Stomach (tissue), 9 donors: ENCODE measurements around the gene DCLK1. TPM values are rescaled to one million over a fixed set of nuclear protein-coding genes. Genes with fewer than 3 reads are reported as not detected.

Experiments used
- DNase-seq, 2 donors: peaks; one replicate each; pipeline versions ENCODE4 v3.0.0 to v3.0.0-alpha.2; 2013 to 2019
- H3K27ac ChIP-seq, 5 donors: fragments of 200-600 bp in 4 of 5; sonication (generic) in 4 of 5; one replicate each; pipeline ENCODE4 v1.5.1; 2013 to 2019; ENCODE audit warnings: mild to moderate bottlenecking in 1 of 5, moderate library complexity in 1 of 5
- H3K27me3 ChIP-seq, 3 donors: fragments of 200-600 bp; sonication (generic); one replicate each; pipeline ENCODE4 v1.5.1; 2017 to 2019; ENCODE audit warnings: mixed run types in 1 of 3
- H3K36me3 ChIP-seq, 4 donors: fragments of 200-600 bp; sonication (generic); 1 replicate in 3 of 4; 2 replicates in 1 of 4; pipeline ENCODE4 v1.5.1; 2016 to 2019
- H3K4me1 ChIP-seq, 4 donors: fragments of 200-600 bp; sonication (generic); one replicate each; pipeline ENCODE4 v1.5.1; 2016 to 2019
- H3K4me3 ChIP-seq, 4 donors: fragments of 200-600 bp; sonication (generic) in 3 of 4; one replicate each; pipeline ENCODE4 v1.5.1; 2016 to 2019; ENCODE audit warnings: mild to moderate bottlenecking in 1 of 4
- H3K9me3 ChIP-seq, 4 donors: fragments of 200-600 bp; sonication (generic); one replicate each; pipeline ENCODE4 v1.5.1; 2016 to 2019
- EP300 ChIP-seq: sonication (generic); formaldehyde crosslinking; IDR thresholded peaks from one replicate; pipeline ENCODE4 v1.6.1; 2017; ENCODE audit warnings: antibody characterized with exemption
- POLR2A ChIP-seq, 4 donors: fragments of 450-650 bp; IDR thresholded peaks; one replicate each; pipeline ENCODE4 v1.6.1; 2016; ENCODE audit warnings: antibody characterized with exemption in 4 of 4, control low read depth in 2 of 4, mild to moderate bottlenecking in 1 of 4, moderate library complexity in 1 of 4
- POLR2AphosphoS5 ChIP-seq, 3 donors: sonication (generic); formaldehyde crosslinking; IDR thresholded peaks; one replicate each; pipeline ENCODE4 v1.6.1; 2016; ENCODE audit warnings: antibody characterized with exemption in 3 of 3
- WGBS, 5 donors: extraction: QIAGEN DNeasy Blood & Tissue Kit in 3 of 5; methylation state at CpG; one replicate each; pipeline versions ENCODE4 v1.1.5 to v1.1.7; 2013 to 2018; 5-methylcytosine and 5-hydroxymethylcytosine counted together
- intact Hi-C: fragments of 100-400 bp; cut with DNase I; formaldehyde crosslinking; loops from one replicate; pipeline ENCODE4 v1.15.1; 2023; ENCODE audit warnings: low total_unique reads
- polyA plus RNA-seq, 3 donors: library from polyadenylated mRNA; stranded (reverse); fragments of 200-250 nt; gene quantifications; one replicate each; pipeline ENCODE4 v1.2.3, GENCODE V29; 2013
- total RNA-seq, 5 donors: library from RNA; depleted of rRNA; stranded (reverse); fragments of >200 nt; gene quantifications; one replicate each; pipeline versions ENCODE4 v1.1.0 to v1.2.3, GENCODE V29; 2014 to 2016
- TF ChIP-seq, protein P1 (sequence below), 7 experiments: fragments of 450-650 bp in 4 of 7; fragments of 200-600 bp in 3 of 7; sonication (generic) in 3 of 7; IDR thresholded peaks; one replicate each; pipeline ENCODE4 v1.5.1; 2016 to 2019; ENCODE audit warnings: antibody characterized with exemption in 7 of 7, control low read depth in 2 of 7, mild to moderate bottlenecking in 1 of 7
- donor health status: healthy with polysubstance abuse.
- donor health status: Bipolar disorder and iron deficiency.
- donor health status: healthy.

The DCLK1 gene
- total and polyA plus RNA-seq, 8 donors: 0.68 to 36.7 (median 4.1) TPM

DNA sequence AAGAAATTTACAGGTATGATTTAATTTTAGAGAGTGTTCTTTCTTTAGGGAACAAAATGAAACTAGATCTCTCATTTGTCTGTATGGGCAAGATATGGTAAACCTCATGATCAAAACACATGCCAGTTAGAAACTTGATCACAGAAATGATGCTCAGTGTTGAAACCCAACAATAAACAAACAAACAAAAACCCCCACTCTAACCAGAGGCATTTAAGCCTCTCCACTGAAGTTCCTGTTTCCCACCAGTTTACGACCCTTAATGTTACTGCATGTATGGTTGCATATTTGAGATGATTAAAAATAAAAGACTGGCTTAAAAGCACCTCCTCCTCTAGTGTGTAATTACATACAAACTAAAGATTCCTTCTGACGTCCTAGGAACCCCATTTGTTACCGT lies 361.4 kb downstream of the DCLK1 start:
- no peak overlapping the region for H3K27ac ChIP-seq
- WGBS, 5 donors: 38 to 65% (median 48%) methylated on average over 3 of the region's 3 CpGs
- TF ChIP-seq POLR2AphosphoS5 (IDR thresholded peaks at IDR 0.05) (no peak), POLR2A (IDR thresholded peaks at IDR 0.05) (no peak), EP300 (no peak)
- TF ChIP-seq, protein P1, sequence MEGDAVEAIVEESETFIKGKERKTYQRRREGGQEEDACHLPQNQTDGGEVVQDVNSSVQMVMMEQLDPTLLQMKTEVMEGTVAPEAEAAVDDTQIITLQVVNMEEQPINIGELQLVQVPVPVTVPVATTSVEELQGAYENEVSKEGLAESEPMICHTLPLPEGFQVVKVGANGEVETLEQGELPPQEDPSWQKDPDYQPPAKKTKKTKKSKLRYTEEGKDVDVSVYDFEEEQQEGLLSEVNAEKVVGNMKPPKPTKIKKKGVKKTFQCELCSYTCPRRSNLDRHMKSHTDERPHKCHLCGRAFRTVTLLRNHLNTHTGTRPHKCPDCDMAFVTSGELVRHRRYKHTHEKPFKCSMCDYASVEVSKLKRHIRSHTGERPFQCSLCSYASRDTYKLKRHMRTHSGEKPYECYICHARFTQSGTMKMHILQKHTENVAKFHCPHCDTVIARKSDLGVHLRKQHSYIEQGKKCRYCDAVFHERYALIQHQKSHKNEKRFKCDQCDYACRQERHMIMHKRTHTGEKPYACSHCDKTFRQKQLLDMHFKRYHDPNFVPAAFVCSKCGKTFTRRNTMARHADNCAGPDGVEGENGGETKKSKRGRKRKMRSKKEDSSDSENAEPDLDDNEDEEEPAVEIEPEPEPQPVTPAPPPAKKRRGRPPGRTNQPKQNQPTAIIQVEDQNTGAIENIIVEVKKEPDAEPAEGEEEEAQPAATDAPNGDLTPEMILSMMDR (IDR thresholded peaks at IDR 0.05): no peak
- no peaks in the 10 kb centered on the region for H3K4me1 ChIP-seq
- no peaks in the 10 kb centered on the region for H3K27me3 ChIP-seq
- H3K36me3 ChIP-seq: no peaks in the 10 kb centered on the region
- no peak for DNase-seq
- no peaks in the 10 kb centered on the region for H3K9me3 ChIP-seq
- intact Hi-C loops: no loop called here
- H3K4me3 ChIP-seq: no peak overlapping the region

DNA sequence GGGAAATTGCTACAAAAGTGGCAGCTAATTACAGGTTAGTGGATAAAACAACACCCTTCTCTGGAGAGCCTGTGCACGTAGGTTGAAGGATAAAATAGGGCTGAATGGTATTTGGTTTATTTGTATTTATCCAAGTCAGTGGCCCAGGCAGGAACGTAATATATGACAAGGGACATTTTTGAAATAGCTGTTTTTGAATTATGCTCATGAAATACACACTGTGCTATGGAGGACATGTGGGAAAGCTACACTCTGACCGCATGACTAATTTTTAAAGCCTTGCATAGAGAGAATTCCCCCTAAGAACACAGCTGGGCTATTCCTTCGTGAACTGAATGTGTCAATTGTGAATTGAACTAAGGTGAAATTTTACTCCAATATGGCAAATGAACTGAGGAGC lies 362.6 kb downstream of the DCLK1 start:
- TF ChIP-seq POLR2A (IDR thresholded peaks at IDR 0.05): no peak
- TF ChIP-seq POLR2AphosphoS5 (IDR thresholded peaks at IDR 0.05): no peak
- no peak for TF ChIP-seq EP300
- TF ChIP-seq, protein P1 (IDR thresholded peaks at IDR 0.05): no peak
- Histone ChIP-seq H3K4me1 (no peaks in the 10 kb centered on the region), H3K9me3 (no peaks in the 10 kb centered on the region), H3K4me3 (no peak overlapping the region), H3K27me3 (no peaks in the 10 kb centered on the region), H3K36me3 (no peaks in the 10 kb centered on the region), H3K27ac (no peak overlapping the region)
- intact Hi-C loops: no loop called here
- no peak for DNase-seq
- WGBS, 5 donors: 77 to 85% (median 82%) methylated on average over 4 of the region's 4 CpGs

DNA sequence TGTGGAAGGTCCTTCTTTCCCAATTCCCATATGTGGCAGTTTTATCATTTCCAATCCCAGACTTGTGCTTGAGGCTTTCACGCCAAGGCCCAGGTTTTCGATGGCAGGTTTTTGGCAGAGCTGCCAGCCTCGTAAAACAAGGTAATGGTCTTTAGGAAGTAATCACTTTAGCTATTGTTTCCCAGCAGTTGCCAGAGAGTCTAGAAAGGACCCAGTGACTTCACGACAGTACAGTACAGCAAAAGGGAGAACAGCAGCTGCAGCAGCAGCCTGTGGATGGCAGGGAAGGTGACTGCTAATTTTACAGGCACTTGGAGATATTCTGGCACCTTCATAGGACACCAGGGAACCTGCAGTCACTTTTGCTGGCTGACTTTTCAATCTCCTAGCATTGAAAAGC lies 363.1 kb downstream of the DCLK1 start:
- no peaks in the 10 kb centered on the region for H3K27me3 ChIP-seq
- DNase-seq: no peak
- H3K27ac ChIP-seq: no peak overlapping the region
- WGBS, 5 donors: 73 to 78% (median 75%) methylated on average over 4 of the region's 4 CpGs
- no peaks in the 10 kb centered on the region for H3K9me3 ChIP-seq
- no peak for TF ChIP-seq EP300
- TF ChIP-seq, protein P1 (IDR thresholded peaks at IDR 0.05): no peak
- no peak for TF ChIP-seq POLR2AphosphoS5 (IDR thresholded peaks at IDR 0.05)
- no peak for TF ChIP-seq POLR2A (IDR thresholded peaks at IDR 0.05)
- no peaks in the 10 kb centered on the region for H3K36me3 ChIP-seq
- no peaks in the 10 kb centered on the region for H3K4me1 ChIP-seq
- intact Hi-C loops: no loop called here
- no peak overlapping the region for H3K4me3 ChIP-seq

DNA sequence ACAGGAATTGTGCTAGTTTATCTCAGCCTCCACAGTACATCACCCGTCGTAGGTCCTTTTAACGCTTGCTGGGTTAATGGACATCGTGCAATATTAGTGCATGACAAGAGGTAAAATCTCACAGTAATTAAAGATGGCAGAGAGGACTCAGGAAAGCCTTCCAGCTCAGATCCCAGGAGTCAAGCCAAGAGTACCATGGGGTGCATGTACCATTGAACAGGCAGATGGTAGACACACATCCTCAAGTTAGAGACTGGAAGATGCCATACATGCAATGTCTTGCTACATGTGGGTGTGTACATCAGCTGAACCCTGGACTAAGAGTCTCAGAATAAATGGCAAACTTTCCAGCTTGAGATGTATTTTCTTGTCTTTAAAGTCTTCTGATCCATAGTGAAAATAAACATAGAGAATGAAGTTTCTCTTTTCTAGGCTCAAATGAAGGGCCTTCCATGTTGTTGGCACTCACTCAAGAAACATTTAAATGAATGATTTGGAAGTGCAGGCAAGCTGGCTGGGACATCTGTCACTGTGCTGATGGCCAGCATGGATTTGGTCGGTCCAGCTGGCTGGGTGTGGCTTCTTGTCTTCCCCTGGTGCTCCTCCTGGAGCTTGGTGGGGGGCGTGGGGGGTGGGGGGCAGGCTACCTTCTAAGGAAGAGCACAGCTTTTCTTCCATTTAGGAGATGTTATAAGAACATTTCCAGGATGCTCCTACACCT lies 363.8 kb downstream of the DCLK1 start:
- Histone ChIP-seq H3K36me3 (no peaks in the 10 kb centered on the region), H3K4me3 (no peak overlapping the region), H3K27ac (no peak overlapping the region), H3K4me1 (no peaks in the 10 kb centered on the region), H3K27me3 (no peaks in the 10 kb centered on the region), H3K9me3 (no peaks in the 10 kb centered on the region)
- DNase-seq: no peak
- intact Hi-C loops: no loop called here
- TF ChIP-seq POLR2A (IDR thresholded peaks at IDR 0.05) (no peak), EP300 (no peak), POLR2AphosphoS5 (IDR thresholded peaks at IDR 0.05) (no peak)
- WGBS, 5 donors: 58 to 77% (median 72%) methylated on average over 6 of the region's 6 CpGs

DNA sequence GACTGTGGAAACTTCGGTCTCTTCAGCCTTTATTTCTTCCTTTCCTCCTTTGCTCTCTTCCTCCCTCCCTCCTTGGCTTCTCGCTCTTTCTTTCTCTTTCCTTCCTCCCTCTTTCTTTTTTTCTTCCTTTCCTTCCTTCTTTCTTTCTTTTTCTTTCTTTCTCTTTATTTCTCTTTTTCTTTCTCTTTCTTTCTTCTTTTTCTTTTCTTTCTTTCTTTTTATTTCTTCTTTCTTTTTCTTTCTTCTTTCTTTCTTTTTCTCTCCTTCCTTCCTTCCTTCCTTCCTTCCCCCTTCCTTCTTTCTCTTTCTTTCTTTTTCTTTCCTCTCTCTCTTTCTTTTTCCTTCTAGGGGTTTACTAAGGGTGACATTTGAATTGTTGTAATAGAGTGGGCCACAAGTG lies 364.5 kb downstream of the DCLK1 start:
- WGBS, 5 donors: 72 to 88% (median 82%) methylated on average over 2 of the region's 2 CpGs
- intact Hi-C loops: no loop called here
- H3K36me3 ChIP-seq: no peaks in the 10 kb centered on the region

More for the DNA sequence above, 364.5 kb downstream of the DCLK1 start:
- Histone ChIP-seq H3K9me3 (no peaks in the 10 kb centered on the region), H3K4me1 (no peaks in the 10 kb centered on the region), H3K27me3 (no peaks in the 10 kb centered on the region), H3K27ac (no peak overlapping the region), H3K4me3 (no peak overlapping the region)
- no peak for DNase-seq
- TF ChIP-seq POLR2A (IDR thresholded peaks at IDR 0.05) (no peak), POLR2AphosphoS5 (IDR thresholded peaks at IDR 0.05) (no peak), EP300 (no peak)
- TF ChIP-seq, protein P1 (IDR thresholded peaks at IDR 0.05): no peak
